SK-N-MC (cell line): ENCODE measurements around the gene NR3C1.

Source experiments
- DNase-seq: peaks from one replicate; pipeline ENCODE4 v3.0.0-alpha.2; 2011; ENCODE audit warnings: low read depth, low spot score
- H3K27ac ChIP-seq: fragments of 200-600 bp; sonication (generic); 2 replicates; pipeline ENCODE4 v1.5.1; 2016; ENCODE audit warnings: mixed run types
- H3K36me3 ChIP-seq: fragments of 200-600 bp; sonication (generic); 2 replicates; pipeline ENCODE4 v1.6.1; 2017; ENCODE audit warnings: antibody characterized with exemption, low read length, mixed read lengths; ENCODE audit not compliant: insufficient read depth
- H3K4me3 ChIP-seq: fragments of 200-600 bp; sonication (generic); 2 replicates; pipeline ENCODE4 v1.5.1; 2016
- H3K9ac ChIP-seq: fragments of 200-600 bp; sonication (generic); 2 replicates; pipeline ENCODE4 v1.8.0; 2017; ENCODE audit warnings: mixed run types, mixed read lengths; ENCODE audit not compliant: insufficient read length
- H3K9me3 ChIP-seq: fragments of 200-600 bp; sonication (generic); 2 replicates; pipeline ENCODE4 v1.6.1; 2017; ENCODE audit warnings: low read depth, mild to moderate bottlenecking, antibody characterized with exemption, low read length, moderate library complexity, mixed read lengths
- EZH2 ChIP-seq: fragments of 200-600 bp; sonication (generic); IDR thresholded peaks from one replicate; pipeline ENCODE4 v1.6.1; 2017; ENCODE audit warnings: antibody characterized with exemption
- FOXP2 ChIP-seq: optimal IDR thresholded peaks from 2 replicates; pipeline ENCODE3; 2011; ENCODE audit warnings: mild to moderate bottlenecking, moderate library complexity; ENCODE audit not compliant: insufficient read depth; ENCODE audit errors: extremely low read length, control extremely low read depth
- POLR2AphosphoS5 ChIP-seq: IDR thresholded peaks from 2 replicates; pipeline ENCODE4 v1.6.1; 2012; ENCODE audit warnings: mild to moderate bottlenecking, low read depth, low read length, borderline replicate concordance

NR3C1 gene

DNA sequence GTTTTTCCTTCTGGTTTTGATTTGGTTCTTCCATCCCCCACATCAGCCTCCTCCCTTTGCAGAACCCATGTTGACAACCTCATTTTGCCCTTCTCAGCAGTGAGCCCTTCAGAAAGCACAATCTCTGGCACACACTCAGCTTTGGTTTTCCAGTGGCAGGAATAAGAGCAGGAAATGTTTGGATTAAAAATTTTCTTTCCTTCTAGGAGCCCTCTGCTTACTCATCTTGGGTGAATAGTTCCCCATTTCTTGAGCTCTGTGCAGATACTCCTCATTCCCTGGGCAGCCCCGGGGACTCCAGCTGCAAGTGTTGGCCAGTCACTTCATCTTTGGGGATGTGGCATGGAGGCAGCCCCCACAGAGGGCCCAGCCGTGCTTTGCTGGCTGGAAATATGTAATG lies 170.5 kb downstream of the NR3C1 start:
- H3K9me3 ChIP-seq: no peaks in the 10 kb centered on the region
- no peak for TF ChIP-seq POLR2AphosphoS5
- no peak for TF ChIP-seq EZH2
- TF ChIP-seq FOXP2: no peak
- H3K27ac ChIP-seq: 0 out of 2 replicates have a peak overlapping the region, but pooled peaks have one; percentile 36
- no peak overlapping the region for H3K4me3 ChIP-seq
- DNase-seq: no peak
- no peaks in the 10 kb centered on the region for H3K36me3 ChIP-seq
- H3K9ac ChIP-seq: no peak overlapping the region

DNA sequence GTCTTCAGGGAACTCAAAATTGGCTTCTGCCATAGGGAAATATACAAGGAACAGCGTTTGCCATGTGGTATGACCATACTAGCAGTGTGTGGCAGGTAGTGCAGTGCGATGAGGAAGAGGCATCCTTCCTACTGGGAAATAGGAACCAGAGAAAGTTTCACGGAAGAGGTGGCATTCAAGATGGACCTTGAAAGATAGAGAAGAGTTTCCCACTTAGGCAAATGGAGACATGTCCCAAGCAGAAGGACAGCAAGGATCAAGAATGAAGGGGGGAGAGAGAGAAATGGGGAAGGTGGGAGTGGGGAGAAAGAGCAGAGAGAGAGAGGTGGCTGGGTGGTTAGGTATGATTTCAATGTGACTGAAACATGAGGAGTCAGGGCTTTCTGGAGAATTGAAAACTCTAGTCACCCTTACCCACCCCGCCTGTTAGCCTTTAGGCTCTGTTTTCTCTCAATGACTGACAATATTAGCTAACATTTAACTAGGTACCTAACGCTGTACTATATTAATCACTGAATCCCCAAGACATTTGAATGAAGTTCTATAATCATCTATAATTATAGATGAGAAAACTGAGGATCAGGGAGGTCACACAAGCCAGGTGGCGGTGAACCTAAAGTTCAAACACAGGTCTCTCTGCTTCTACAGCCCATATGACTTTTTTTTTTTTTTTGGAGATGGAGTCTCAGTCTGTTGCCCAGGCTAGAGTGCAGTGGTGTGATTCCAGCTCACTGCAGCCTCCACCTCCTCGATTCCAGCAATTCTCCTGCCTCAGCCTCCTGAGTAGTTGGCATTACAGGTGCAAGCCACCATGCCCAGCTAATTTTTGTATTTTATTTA lies 171.3 kb downstream of the NR3C1 start:
- TF ChIP-seq POLR2AphosphoS5 (no peak), EZH2 (no peak), FOXP2 (no peak)
- no peak overlapping the region for H3K9ac ChIP-seq
- H3K27ac ChIP-seq: no peak overlapping the region
- H3K36me3 ChIP-seq: no peaks in the 10 kb centered on the region
- no peaks in the 10 kb centered on the region for H3K9me3 ChIP-seq
- no peak overlapping the region for H3K4me3 ChIP-seq
- no peak for DNase-seq

DNA sequence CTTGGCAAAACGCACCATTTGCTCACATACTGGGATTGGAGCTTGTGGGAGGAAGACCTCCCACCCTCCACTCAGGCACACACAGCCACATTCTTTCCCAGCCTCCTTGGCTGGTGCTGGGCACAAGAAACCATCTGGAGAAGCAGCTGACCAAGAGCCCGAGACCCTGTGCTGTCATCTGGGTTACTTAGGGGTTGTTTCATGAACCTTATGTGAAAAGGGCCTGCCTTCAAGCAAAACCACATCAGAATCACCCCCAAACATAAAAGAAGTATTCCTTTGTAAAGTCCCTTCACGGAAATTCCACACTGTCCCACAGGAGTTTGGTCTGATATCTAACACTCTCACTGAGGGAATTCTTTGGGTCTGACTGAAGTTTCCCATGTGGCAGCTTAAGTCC lies 172.1 kb downstream of the NR3C1 start:
- H3K27ac ChIP-seq: no peak overlapping the region
- no peak overlapping the region for H3K9ac ChIP-seq
- no peaks in the 10 kb centered on the region for H3K36me3 ChIP-seq
- H3K4me3 ChIP-seq: no peak overlapping the region
- no peaks in the 10 kb centered on the region for H3K9me3 ChIP-seq
- DNase-seq: no peak
- TF ChIP-seq POLR2AphosphoS5 (no peak), FOXP2 (no peak), EZH2 (no peak)

DNA sequence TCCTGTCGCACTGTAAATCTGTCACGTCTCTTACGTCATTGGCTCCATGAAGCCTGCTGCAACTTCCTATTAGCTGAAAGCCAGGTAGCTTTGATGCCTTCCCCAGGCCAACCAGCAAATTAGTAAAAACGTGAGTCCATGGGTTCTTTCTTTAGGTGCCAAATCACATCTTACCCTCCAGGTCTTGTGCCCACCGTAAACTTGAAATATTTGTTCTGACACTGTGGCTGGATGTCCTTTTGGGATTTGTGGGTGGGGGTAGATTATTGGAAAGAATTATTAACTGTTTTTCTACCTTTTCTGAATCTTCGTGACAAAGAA lies 172.8 kb downstream of the NR3C1 start:
- H3K36me3 ChIP-seq: no peaks in the 10 kb centered on the region
- TF ChIP-seq POLR2AphosphoS5 (no peak), EZH2 (no peak)
- DNase-seq: no peak
- no peak overlapping the region for H3K4me3 ChIP-seq
- no peak overlapping the region for H3K27ac ChIP-seq
- H3K9ac ChIP-seq: no peak overlapping the region
- no peaks in the 10 kb centered on the region for H3K9me3 ChIP-seq

DNA sequence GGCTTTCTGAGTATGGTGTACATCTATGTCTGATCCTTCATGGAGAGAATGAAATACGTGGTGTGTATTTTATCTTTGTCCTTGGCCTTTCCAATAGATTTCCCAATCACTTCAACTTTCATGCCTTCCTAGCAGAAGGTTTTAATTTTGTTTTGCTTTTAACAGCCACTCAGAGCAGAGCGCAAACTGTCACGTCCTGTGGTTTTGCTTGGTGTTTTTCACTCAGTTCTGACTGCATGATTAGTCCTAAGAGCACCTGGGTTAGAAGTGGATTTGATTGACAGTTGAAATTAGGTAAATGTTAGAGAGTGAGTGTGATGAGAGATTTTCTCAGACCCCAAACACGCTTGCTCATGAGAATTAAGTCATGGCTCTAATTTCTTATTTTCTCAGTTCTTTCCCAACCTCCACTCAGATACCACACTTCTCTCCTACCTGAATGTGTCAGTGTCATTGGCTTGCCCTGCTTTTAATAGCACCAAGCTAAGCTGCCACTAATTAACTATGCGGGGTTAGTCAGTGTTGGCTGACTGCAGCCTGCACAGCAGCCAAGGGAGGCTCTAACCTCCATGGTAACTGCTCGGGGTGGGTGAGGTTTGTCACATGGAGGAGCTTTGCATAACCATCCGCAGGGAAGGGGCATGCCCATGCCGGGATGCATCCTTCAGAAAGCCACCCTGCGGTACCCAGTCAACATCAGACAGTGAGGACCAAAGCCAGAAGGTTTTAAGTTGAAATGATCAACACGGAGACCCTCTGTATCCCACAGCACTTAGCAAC lies 173.4 kb downstream of the NR3C1 start:
- no peak overlapping the region for H3K9ac ChIP-seq
- no peak for DNase-seq

DNA sequence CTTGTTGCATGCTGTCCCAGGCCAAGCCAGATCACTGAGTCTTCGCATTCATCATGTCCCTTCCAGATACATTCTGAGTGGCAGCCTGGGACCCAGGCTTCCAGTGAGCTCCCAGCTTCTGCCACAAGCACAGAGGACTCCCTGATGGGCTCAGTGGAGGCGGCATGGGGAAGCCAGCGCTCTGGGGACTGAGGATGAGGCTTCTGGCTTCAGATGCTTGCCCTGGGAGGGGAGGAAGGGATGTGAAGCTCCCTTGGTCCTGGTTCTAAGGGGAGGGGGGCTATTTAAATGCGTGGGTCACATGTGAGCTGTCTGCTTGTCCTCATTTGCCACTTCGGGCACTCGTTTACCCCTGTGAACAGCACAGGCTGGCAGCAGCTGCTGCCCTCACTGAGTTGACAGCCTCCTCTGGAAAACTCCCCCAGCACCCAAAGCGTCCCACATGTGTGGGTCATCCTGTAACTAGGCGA lies 174.0 kb downstream of the NR3C1 start:
- TF ChIP-seq FOXP2 (no peak), POLR2AphosphoS5 (no peak), EZH2 (no peak)
- DNase-seq: no peak
- H3K4me3 ChIP-seq: no peak overlapping the region
- H3K27ac ChIP-seq: no peak overlapping the region
- H3K9me3 ChIP-seq: no peaks in the 10 kb centered on the region
- H3K36me3 ChIP-seq: no peaks in the 10 kb centered on the region
- no peak overlapping the region for H3K9ac ChIP-seq

More for the DNA sequence above, 173.4 kb downstream of the NR3C1 start:
- no peaks in the 10 kb centered on the region for H3K36me3 ChIP-seq
- no peak overlapping the region for H3K27ac ChIP-seq
- TF ChIP-seq EZH2 (no peak), FOXP2 (no peak), POLR2AphosphoS5 (no peak)
- H3K9me3 ChIP-seq: no peaks in the 10 kb centered on the region
- no peak overlapping the region for H3K4me3 ChIP-seq

DNA sequence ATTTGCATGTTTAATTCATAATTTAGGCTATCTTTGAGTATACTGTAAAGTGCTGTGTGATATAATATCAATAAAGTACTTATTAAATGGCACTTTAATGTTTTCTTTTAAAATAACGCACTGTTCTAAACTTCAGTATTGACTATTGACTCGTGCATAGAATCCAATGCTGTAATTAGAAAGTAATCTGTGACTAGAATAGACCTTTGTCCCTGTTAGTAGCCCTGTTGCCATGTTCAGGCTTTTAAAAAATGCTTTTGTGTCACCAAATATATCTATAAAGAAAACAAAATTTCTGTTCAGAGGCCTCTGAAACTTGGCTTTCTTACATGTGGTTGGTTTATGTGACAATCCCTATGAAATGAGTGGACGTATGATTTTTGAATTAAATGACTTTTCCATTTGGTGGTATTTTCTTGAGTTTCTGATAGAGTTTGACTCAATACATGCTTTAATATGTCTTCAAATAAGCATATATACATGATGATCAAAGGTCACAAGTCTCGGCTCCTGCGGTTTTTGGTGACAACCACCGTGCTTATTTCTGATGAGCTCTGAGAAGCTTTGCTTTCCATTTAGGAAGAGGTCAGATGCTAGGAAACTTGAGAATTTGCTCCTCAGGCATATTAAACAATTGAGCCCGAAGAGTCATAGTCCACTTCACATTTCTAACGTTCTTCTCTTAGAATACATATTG lies 174.7 kb downstream of the NR3C1 start:
- no peak overlapping the region for H3K9ac ChIP-seq
- no peaks in the 10 kb centered on the region for H3K9me3 ChIP-seq
- no peak overlapping the region for H3K4me3 ChIP-seq

More for the DNA sequence above, 174.7 kb downstream of the NR3C1 start:
- Histone ChIP-seq H3K36me3 (no peaks in the 10 kb centered on the region), H3K27ac (no peak overlapping the region)
- no peak for TF ChIP-seq FOXP2
- no peak for TF ChIP-seq EZH2
- no peak for DNase-seq
